CD4-positive, alpha-beta T cell (primary cell): ENCODE results near the gene HAPLN1. TPM values are rescaled to one million over a fixed set of nuclear protein-coding genes. Genes with fewer than 3 reads are reported as not detected.
A peak's percentile ranks its signal among the peaks of the same experiment; 100 is the strongest.

Experiments used
- ATAC-seq: fragments of 200-7000 bp; cut with Tn5 transposase; one replicate; pipeline ENCODE4 v1.10.0; 2022; ENCODE audit warnings: mild to moderate bottlenecking; ENCODE audit not compliant: poor library complexity
- CTCF ChIA-PET: fragments of 350-600 bp; sonication (Branson Sonifier 250); formaldehyde crosslinking; loops from one replicate; lab custom pipeline; 2021; ENCODE audit warnings: antibody characterized with exemption, inconsistent platforms; lab: Charles Lee
- POLR2A ChIA-PET: fragments of 350-600 bp; sonication (Branson Sonifier 250); formaldehyde crosslinking; loops from one replicate; lab custom pipeline; 2021; ENCODE audit warnings: antibody characterized with exemption, inconsistent platforms; lab: Charles Lee
- DNase-seq, 14 experiments: peaks; one replicate each; pipeline ENCODE4 v3.0.0-alpha.2; 2013 to 2020; ENCODE audit warnings: mixed read lengths in 2 of 14
- H3K27ac ChIP-seq, 2 donors: one replicate each; pipeline versions ENCODE4 v1.5.1 to v1.7.0; 2013; ENCODE audit warnings: low read length in 2 of 2, low read depth in 1 of 2, mild to moderate bottlenecking in 1 of 2
- H3K27me3 ChIP-seq, 2 experiments: 1 replicate in 1 of 2; 2 replicates in 1 of 2; pipeline versions ENCODE4 v1.6.1 to v1.7.0; 2013; ENCODE audit warnings: low read length in 2 of 2, control low read depth in 1 of 2, mild to moderate bottlenecking in 1 of 2, moderate library complexity in 1 of 2; ENCODE audit not compliant: insufficient read depth in 2 of 2, control insufficient read depth in 1 of 2
- H3K36me3 ChIP-seq: one replicate; pipeline ENCODE4 v1.6.1; 2013; ENCODE audit warnings: low read length, control low read depth; ENCODE audit not compliant: insufficient read depth
- H3K4me1 ChIP-seq: one replicate; pipeline ENCODE4 v1.6.1; 2013; ENCODE audit warnings: low read length, control low read depth; ENCODE audit not compliant: insufficient read depth
- H3K4me3 ChIP-seq: one replicate; pipeline ENCODE4 v1.5.1; 2013; ENCODE audit warnings: mild to moderate bottlenecking, low read length, moderate library complexity
- H3K9me3 ChIP-seq, 2 experiments: 1 replicate in 1 of 2; 2 replicates in 1 of 2; pipeline versions ENCODE4 v1.6.1 to v1.7.0; 2013; ENCODE audit warnings: low read length in 2 of 2, mild to moderate bottlenecking in 2 of 2, control low read depth in 1 of 2, moderate library complexity in 1 of 2; ENCODE audit not compliant: control insufficient read depth in 1 of 2, insufficient read depth in 1 of 2
- H3K27ac Mint-ChIP-seq: one replicate; pipeline ENCODE4 v1.8.0; 2020; ENCODE audit warnings: mixed read lengths
- H3K27me3 Mint-ChIP-seq: one replicate; pipeline ENCODE4 v1.8.0; 2021; ENCODE audit warnings: mixed read lengths
- H3K36me3 Mint-ChIP-seq: one replicate; pipeline ENCODE4 v1.8.0; 2021; ENCODE audit warnings: low read depth, mixed read lengths
- H3K4me1 Mint-ChIP-seq: one replicate; pipeline ENCODE4 v1.8.0; 2021; ENCODE audit warnings: low read depth, mixed read lengths
- H3K4me3 Mint-ChIP-seq: one replicate; pipeline ENCODE4 v1.8.0; 2020; ENCODE audit warnings: mild to moderate bottlenecking, mixed read lengths
- H3K9me3 Mint-ChIP-seq: one replicate; pipeline ENCODE4 v1.8.0; 2020; ENCODE audit warnings: mixed read lengths
- CTCF ChIP-seq: fragments of 200-600 bp; IDR thresholded peaks from one replicate; pipeline ENCODE4 v1.8.0; 2022; ENCODE audit warnings: antibody characterized with exemption, mild to moderate bottlenecking
- intact Hi-C, 2 experiments: fragments of 100-400 bp; cut with DNase I in 1 of 2; cut with micrococcal nuclease in 1 of 2; formaldehyde crosslinking; loops; one replicate each; pipeline versions ENCODE4 v1.15.1 to v1.9.0; 2023 to 2025; cut with DNase I, micrococcal nuclease
- polyA plus RNA-seq, 2 donors: library from polyadenylated mRNA; unstranded; fragments of 120-200 nt; gene quantifications; one replicate each; pipeline ENCODE4 v1.2.1, GENCODE V29; 2013
- total RNA-seq, 174 experiments: library from RNA in 2 of 174; stranded (reverse) in 2 of 174; gene quantifications; one replicate each; pipeline ENCODE4 v1.2.3 and lab custom pipeline; 2021 to 2026

Gene HAPLN1
- not detected for total RNA-seq
- not detected for polyA plus RNA-seq (2013, experiment 1 of 2)
- polyA plus RNA-seq (2013, experiment 2 of 2), result not detected
- 0 to 0.13 (median 0) reads per million in 172 experiments for total RNA-seq (lab: John Stamatoyannopoulos, UW)

- Mint-ChIP-seq H3K36me3 (no peaks in the 10 kb centered on the region), H3K27ac (no peak within 1 kb of the TSS), H3K27me3 (peaks cover 69% of the 10 kb centered on the region), H3K9me3 (no peaks in the 10 kb centered on the region), H3K4me1 (peaks cover 13% of the 10 kb centered on the region), H3K4me3 (peak within 1 kb of the TSS; percentile 46)
- TF ChIP-seq CTCF, result no peak
- intact Hi-C loops, result no loop called here
- Histone ChIP-seq H3K36me3 (no peaks in the 10 kb centered on the region), H3K4me1 (peaks cover 9% of the 10 kb centered on the region), H3K27me3 (peaks cover 17 to 55% of the 10 kb centered on the region in 2 experiments), H3K4me3 (no peak within 1 kb of the TSS), H3K9me3 (no peaks in the 10 kb centered on the region), H3K27ac (no peak within 1 kb of the TSS)
- ChIA-PET POLR2A (no interaction called here), CTCF (no interaction called here)
- DNase-seq (no peak), ATAC-seq (no peak)
These were observed at the start of gene HAPLN1 for GRCh38 chr5:83720836-83721537. TSS of gene HAPLN1 (minus strand) at chr5:83720855. CDS start at chr5:83673523, 47,332 bp downstream.

GRCh38 chr5:83767409-83767992 is 46.8 kb upstream of the HAPLN1 start:
- H3K27ac Mint-ChIP-seq, result no peak overlapping the region
- Histone ChIP-seq H3K27ac (no peak overlapping the region), H3K4me3 (no peak overlapping the region), H3K4me1 (no peaks in the 10 kb centered on the region), H3K9me3 (peaks cover 3 to 10% of the 10 kb centered on the region in 2 experiments), H3K36me3 (no peaks in the 10 kb centered on the region), H3K27me3 (no peaks in the 10 kb centered on the region)
- H3K4me1 Mint-ChIP-seq, result no peaks in the 10 kb centered on the region
- no peaks in the 10 kb centered on the region for H3K27me3 Mint-ChIP-seq
- DNase-seq (no peak), ATAC-seq (no peak)
- H3K36me3 Mint-ChIP-seq, result no peaks in the 10 kb centered on the region
- intact Hi-C loops, result no loop called here
- H3K4me3 Mint-ChIP-seq, result no peak overlapping the region
- ChIA-PET CTCF (no interaction called here), POLR2A (no interaction called here)
- TF ChIP-seq CTCF, result no peak
- peaks cover 7% of the 10 kb centered on the region for H3K9me3 Mint-ChIP-seq

GRCh38 chr5:83764101-83764500 is 43.4 kb upstream of the HAPLN1 start:
- Mint-ChIP-seq H3K27ac (no peak overlapping the region), H3K4me1 (no peaks in the 10 kb centered on the region), H3K9me3 (peaks cover 7% of the 10 kb centered on the region), H3K36me3 (no peaks in the 10 kb centered on the region), H3K27me3 (no peaks in the 10 kb centered on the region), H3K4me3 (no peak overlapping the region)
- Histone ChIP-seq H3K4me3 (no peak overlapping the region), H3K27me3 (no peaks in the 10 kb centered on the region), H3K27ac (no peak overlapping the region), H3K9me3 (peaks cover 3 to 9% of the 10 kb centered on the region in 2 experiments), H3K36me3 (no peaks in the 10 kb centered on the region), H3K4me1 (no peaks in the 10 kb centered on the region)
- TF ChIP-seq CTCF, result no peak
- ATAC-seq, result no peak
- intact Hi-C loops, result no loop called here
- ChIA-PET CTCF (no interaction called here), POLR2A (no interaction called here)
- no peak for DNase-seq
